C4-2B (cell line): ENCODE data around the gene YAE1.

Experiments used
- H3K27ac ChIP-seq: fragments of 450-650 bp; 2 replicates; pipeline ENCODE4 v1.5.1; 2017
- CTCF ChIP-seq: fragments of 450-650 bp; conservative IDR thresholded peaks from 2 replicates; pipeline ENCODE4 v1.5.1; 2017; ENCODE audit warnings: mild to moderate bottlenecking
- ZFX ChIP-seq: fragments of 450-650 bp; IDR thresholded peaks from 2 replicates; pipeline ENCODE4 v1.6.1; 2017

The YAE1 gene

GRCh38 chr7:39614299-39614698, 48.1 kb downstream of the YAE1 start:
- no peak overlapping the region for H3K27ac ChIP-seq
- TF ChIP-seq ZFX (no peak), CTCF (no peak)

- TF ChIP-seq CTCF, result no peak
- no peak for TF ChIP-seq ZFX
- H3K27ac ChIP-seq, result no peak overlapping the region
Measured at GRCh38 chr7:39615350-39615975, 49.3 kb downstream of the YAE1 start.

- no peak for TF ChIP-seq ZFX
- no peak for TF ChIP-seq CTCF
- no peak overlapping the region for H3K27ac ChIP-seq
Measured at GRCh38 chr7:39616138-39616537, 49.9 kb downstream of the YAE1 start.

- TF ChIP-seq ZFX (no peak), CTCF (no peak)
- H3K27ac ChIP-seq, result no peak overlapping the region
Measured at GRCh38 chr7:39617005-39617404, 50.8 kb downstream of the YAE1 start.

GRCh38 chr7:39618868-39619267, 52.7 kb downstream of the YAE1 start:
- no peak overlapping the region for H3K27ac ChIP-seq

GRCh38 chr7:39620486-39620885, 54.3 kb downstream of the YAE1 start:
- TF ChIP-seq CTCF, result no peak
- no peak for TF ChIP-seq ZFX
- no peak overlapping the region for H3K27ac ChIP-seq

More at GRCh38 chr7:39618868-39619267, 52.7 kb downstream of the YAE1 start:
- TF ChIP-seq CTCF, result no peak
- no peak for TF ChIP-seq ZFX

- TF ChIP-seq ZFX (no peak), CTCF (no peak)
- no peak overlapping the region for H3K27ac ChIP-seq
Measured at GRCh38 chr7:39621261-39621660, 55.1 kb downstream of the YAE1 start.
